Bronchial epithelial cell (primary cell): Measurements from ENCODE around the gene AGAP1. TPM values are rescaled to one million over a fixed set of nuclear protein-coding genes. Genes with fewer than 3 reads are reported as not detected.

Experiments
- DNase-seq: peaks from one replicate; pipeline ENCODE4 v3.0.0-alpha.2; 2010; ENCODE audit warnings: low read depth
- FAIRE-seq: peaks from 2 replicates; lab custom pipeline; 2011; peaks lifted over from hg19 to GRCh38; lab: Jason Lieb, UNC
- H3K27me3 ChIP-seq: 2 replicates; pipeline ENCODE4 v1.5.1; 2011; ENCODE audit warnings: low read length; ENCODE audit not compliant: control insufficient read depth, insufficient read depth
- H3K36me3 ChIP-seq: 2 replicates; pipeline ENCODE4 v1.5.1; 2011; ENCODE audit warnings: low read length; ENCODE audit not compliant: control insufficient read depth, insufficient read depth
- H3K4me3 ChIP-seq: 2 replicates; pipeline ENCODE4 v1.5.1; 2011; ENCODE audit warnings: mild to moderate bottlenecking, low read depth, low read length, control low read depth
- CTCF ChIP-seq: IDR thresholded peaks from 2 replicates; pipeline ENCODE4 v1.5.1; 2011; ENCODE audit warnings: mild to moderate bottlenecking, moderate library complexity, low read length, control low read depth, inconsistent platforms; ENCODE audit not compliant: insufficient read depth, severe bottlenecking
- total RNA-seq: library from RNA; depleted of rRNA; stranded (reverse); fragments of >200 nt; gene quantifications from 2 replicates; pipeline ENCODE4 v1.2.1, GENCODE V29; 2014

The AGAP1 gene
- total RNA-seq, 1 donor from 2014 or later: 22.4 TPM

- Histone ChIP-seq H3K27me3 (no peaks in the 10 kb centered on the region), H3K4me3 (no peak overlapping the region), H3K36me3 (no peaks in the 10 kb centered on the region)
- TF ChIP-seq CTCF: no peak
- peak; percentile 28 for DNase-seq
- FAIRE-seq: no peak
Observed at GRCh38 chr2:235900631-235901030, 406.8 kb downstream of the AGAP1 start.

- DNase-seq (no peak), FAIRE-seq (no peak)
- no peaks in the 10 kb centered on the region for H3K27me3 ChIP-seq
- H3K4me3 ChIP-seq: no peak overlapping the region
- no peaks in the 10 kb centered on the region for H3K36me3 ChIP-seq
- TF ChIP-seq CTCF: no peak
Observed at GRCh38 chr2:235901243-235901642, 407.4 kb downstream of the AGAP1 start.

- FAIRE-seq (peak; percentile 52), DNase-seq (no peak)
- H3K36me3 ChIP-seq: peaks cover 1% of the 10 kb centered on the region
- TF ChIP-seq CTCF: no peak
- H3K27me3 ChIP-seq: no peaks in the 10 kb centered on the region
- H3K4me3 ChIP-seq: no peak overlapping the region
Observed at GRCh38 chr2:235903782-235904584, 410.1 kb downstream of the AGAP1 start.

GRCh38 chr2:235904585-235904931 lies 410.7 kb downstream of the AGAP1 start:
- H3K36me3 ChIP-seq: peaks cover 1% of the 10 kb centered on the region
- H3K27me3 ChIP-seq: no peaks in the 10 kb centered on the region
- no peak overlapping the region for H3K4me3 ChIP-seq
- DNase-seq: no peak
- TF ChIP-seq CTCF: no peak
- FAIRE-seq: no peak

GRCh38 chr2:235908826-235909225 lies 415.0 kb downstream of the AGAP1 start:
- Histone ChIP-seq H3K4me3 (no peak overlapping the region), H3K27me3 (no peaks in the 10 kb centered on the region), H3K36me3 (peaks cover 1% of the 10 kb centered on the region)
- no peak for TF ChIP-seq CTCF
- no peak for DNase-seq
- no peak for FAIRE-seq

- H3K27me3 ChIP-seq: no peaks in the 10 kb centered on the region
- no peak for TF ChIP-seq CTCF
- no peak overlapping the region for H3K4me3 ChIP-seq
- no peak for DNase-seq
- peaks cover 2% of the 10 kb centered on the region for H3K36me3 ChIP-seq
- FAIRE-seq: no peak
Observed at GRCh38 chr2:235909358-235909757, 415.5 kb downstream of the AGAP1 start.
